Measurements from ENCODE around the gene SPATC1L.
"Not testable (repeated sequence)": the region's sequence is repeated elsewhere in the genome, so short reads cannot be mapped to it uniquely, and the experiment has no call there.

The SPATC1L gene

DNA sequence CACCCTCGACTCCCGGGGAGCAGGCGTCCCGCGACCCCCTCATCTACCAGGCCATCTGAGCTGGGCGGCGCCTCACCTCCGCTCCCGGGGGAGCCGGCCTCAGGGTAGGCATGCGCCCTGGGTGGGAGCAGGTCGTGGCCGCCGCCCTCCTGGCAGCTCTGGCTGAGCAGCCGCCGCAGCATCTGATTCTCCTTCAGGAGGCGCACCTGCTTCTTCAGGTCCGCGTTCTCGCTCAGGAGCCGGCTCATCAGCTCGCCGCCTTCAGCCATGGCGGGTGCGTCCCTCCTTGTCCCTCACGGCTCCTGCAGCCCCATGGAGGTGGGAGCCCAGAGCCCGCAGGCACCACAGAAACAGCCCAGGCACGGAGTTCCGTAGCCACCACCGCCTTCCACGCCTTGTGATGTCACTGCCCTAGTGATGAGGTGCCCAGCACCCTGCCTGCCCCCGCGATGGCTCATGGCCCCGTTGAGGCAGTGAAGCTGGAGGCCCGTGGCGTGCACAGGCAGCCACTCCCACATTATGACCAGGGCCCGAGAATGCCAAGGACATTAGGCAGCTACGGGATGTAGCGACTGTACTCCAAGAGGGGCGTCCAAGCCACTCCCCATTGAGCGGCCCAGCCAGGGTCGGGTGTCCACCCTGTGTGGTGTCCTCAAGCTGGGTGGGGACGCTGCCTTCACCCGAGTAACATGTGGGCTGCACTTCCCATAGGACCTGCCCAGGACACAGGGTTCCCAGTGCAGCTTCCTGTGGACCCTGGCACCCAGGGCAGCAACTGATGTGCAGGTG is 1.5 kb downstream of the SPATC1L start:
- DNase-seq = no peak

DNA sequence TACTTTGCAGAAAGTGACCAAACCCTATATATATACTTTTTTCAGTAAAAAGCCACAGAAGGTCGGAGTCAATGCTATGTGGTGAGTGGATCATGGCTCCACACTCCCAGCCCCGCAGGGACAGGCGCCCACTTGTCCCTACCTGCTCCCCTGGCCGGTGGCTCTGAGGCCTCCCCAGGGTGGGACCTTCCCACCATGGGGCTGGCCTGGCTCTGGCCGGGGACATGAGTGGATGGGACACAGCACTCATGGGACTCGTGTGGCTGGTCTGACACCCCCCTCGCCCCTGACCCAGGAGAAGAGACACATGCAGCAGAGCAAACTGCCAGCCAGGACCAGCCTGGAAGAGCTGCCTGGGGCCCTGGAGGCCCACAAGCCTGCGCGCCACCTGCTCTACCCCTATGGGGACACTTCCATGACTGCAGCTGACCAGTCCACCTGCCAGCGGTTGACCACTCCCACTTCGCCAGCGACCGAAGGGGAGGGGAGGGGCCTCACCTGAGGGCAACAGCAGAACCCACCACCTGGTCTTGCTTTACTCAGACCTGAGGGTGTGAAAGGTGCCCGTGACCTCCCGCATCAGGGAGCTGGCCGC is 2.2 kb downstream of the SPATC1L start:
- DNase-seq = no peak

GRCh38 chr21:46181436-46181835 is 2.8 kb downstream of the SPATC1L start:
- no peak for DNase-seq

DNA sequence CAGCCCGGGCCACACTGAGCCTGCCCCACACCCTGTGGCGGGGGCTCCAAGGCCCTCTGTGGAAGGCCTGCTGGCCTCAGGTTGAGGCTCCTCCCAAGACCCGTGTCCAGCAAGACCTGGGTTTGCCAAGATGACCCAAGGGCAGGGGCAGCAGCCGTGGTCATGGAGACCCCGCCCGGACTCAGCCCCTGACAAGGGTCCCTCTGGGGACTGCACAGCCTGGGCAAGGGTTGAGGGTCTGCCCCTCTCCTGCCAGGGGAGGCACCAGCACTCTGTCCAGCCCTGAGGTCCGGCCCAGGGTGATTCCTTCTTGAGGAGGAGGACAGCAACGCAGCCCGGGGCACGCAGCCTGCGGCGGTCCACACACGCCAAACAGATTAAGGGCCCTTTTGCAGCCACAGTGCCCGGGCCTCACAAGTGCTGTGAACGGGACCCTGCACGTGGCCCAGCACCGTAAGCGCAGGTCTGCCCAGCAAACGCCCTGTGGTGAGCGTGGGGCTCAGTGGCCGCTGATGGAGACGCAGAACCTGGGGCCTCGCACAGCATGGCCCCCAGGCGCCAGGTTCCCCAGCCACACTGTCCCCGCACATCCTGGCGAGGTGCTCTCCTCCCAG is 3.4 kb downstream of the SPATC1L start:
- DNase-seq = no peak

DNA sequence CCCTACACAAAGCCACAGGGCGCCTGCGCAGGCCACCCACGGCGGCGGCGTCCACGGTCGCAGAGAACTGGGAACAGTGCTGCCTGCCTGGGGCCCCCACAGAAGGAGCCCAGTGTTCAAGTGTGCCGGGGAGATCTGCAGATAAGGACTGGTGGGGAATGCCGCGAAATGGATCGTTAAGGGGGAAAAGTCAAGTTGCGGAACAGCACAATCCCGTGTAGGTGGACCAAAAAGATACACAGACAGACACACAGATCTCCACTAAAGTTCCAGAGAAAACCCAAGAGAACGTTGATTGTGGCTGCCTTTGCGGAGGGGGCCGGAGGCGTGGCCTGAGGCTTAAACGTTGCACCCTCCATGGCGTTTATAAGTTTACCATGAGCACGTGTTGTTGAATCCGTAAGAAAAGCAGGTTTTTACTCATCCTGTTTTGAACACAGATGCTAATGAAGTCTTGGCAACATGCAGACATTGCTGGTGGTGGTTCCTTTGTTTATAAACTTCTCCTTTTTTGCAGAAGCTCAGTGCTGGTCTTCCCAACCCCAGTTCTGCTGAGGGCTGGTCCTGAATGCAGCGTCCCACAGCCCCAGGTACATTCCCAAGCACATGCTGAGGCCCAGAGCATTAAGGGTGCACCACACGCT is 4.1 kb downstream of the SPATC1L start:
- no peak for DNase-seq

GRCh38 chr21:46179708-46180078 is 4.6 kb downstream of the SPATC1L start:
- no peak for DNase-seq

DNA sequence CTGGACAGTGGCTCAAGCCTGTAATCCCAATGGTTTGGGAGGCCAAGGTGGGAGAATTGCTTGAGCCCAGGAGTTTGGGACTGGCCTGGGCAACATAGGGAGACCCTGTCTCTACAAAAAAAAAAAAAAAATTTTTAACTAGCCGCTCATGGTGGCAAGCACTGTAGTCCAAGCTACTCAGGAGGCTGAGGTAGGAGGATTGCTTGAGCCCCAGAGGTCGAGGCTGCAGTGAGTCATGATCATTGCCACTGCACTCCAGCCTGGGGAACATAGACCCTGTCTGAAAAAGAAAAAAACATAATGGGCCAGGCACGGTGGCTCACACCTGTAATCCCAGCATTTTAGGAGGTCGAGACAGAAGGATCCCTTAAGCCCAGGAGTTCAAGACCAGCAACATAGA is 5.3 kb downstream of the SPATC1L start:
- no peak for DNase-seq

- not testable (repeated sequence) for DNase-seq
Observed at GRCh38 chr21:46176443-46177129, 7.7 kb downstream of the SPATC1L start.

- DNase-seq = peak; percentile 35
Observed at GRCh38 chr21:46173573-46173972, 10.7 kb downstream of the SPATC1L start.

DNA sequence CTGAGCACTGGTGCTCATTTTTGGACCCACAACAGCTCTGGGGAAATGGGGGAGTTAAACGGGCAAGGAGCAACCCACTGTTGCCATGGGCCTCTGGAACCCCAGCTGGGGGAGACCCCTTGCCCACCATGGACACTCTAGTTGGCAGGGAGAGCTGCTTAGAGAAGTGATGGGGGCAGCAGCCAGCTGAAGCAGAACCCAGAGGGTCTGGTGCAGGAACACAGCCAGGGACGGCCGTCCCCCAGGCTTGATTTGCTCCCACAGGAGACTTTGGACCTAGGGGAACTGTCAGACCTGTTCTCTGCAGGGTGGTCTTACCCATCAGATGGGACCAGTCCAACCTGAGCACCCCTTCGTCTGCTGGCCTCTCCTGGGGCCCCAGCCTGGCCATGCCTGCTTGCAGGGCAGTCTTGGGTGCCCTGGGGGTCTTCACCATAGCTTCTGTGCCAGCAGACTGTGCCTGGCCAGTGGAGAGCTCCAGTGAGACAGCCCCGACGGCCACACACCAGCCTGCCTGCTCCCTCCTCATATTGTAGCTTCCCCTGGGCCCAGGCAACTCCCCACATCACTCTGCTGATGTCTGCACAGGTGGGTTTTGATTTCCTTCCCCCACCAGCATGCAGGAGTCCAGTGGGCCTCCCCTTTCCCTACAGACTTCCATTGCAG is 11.3 kb downstream of the SPATC1L start:
- peak; percentile 26 for DNase-seq

- DNase-seq = peak; percentile 15
Observed at GRCh38 chr21:46171996-46172862, 12.0 kb downstream of the SPATC1L start.

DNA sequence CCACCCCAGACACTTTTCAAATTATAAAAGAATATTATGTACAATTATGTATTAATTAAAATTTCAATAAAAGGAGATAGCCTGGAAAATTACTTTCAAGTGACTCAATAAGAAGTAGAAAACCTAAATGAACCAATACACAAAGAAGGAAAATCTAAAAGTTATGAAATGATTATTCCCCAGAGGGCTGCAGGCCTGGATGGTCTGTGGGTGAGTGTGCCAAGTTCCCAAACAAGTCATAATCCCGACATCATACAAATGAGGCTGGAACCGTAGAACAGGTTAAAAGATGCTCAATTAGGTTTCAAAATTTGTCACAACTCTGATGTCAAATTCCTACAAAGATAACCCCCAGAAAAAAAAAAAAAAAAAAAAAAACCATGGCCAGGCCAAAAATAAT is 12.7 kb downstream of the SPATC1L start:
- peak; percentile 6 for DNase-seq

GRCh38 chr21:46170436-46171193 is 13.6 kb downstream of the SPATC1L start:
- DNase-seq = peak; percentile 22

DNA sequence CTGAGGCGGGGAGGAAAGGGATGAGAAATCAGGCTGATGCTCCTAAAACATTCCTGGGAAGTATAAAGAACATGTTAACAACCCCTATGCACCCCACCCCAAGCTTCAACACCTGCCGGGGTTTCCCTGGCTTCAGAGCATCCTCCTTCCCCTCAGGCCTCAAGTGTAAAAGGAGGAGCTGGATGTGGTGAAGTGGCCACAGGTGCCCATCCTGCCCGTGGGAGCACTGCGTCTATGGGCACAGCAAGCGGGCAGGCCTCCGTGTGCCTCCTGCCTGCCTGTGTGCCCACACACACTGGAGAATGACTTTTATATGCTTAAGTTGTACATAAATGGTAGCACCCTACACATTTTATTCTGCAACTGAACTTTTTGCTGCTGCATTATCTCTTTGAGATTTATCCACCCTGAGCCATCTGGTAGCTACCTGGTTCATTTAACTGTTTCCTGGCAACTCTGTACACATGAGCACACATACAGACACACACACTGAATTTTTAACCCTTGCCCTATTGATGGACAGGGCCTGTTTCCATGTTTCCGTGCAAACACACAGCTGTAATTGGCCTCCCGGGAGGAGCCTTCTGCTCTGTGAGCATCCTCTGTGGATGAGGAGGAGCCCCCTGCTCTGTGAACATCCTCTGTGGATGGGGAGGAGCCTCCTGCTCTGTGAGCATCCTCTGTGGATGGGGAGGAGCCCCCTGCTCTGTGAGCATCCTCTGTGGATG is 15.4 kb downstream of the SPATC1L start:
- DNase-seq = peak; percentile 33

DNA sequence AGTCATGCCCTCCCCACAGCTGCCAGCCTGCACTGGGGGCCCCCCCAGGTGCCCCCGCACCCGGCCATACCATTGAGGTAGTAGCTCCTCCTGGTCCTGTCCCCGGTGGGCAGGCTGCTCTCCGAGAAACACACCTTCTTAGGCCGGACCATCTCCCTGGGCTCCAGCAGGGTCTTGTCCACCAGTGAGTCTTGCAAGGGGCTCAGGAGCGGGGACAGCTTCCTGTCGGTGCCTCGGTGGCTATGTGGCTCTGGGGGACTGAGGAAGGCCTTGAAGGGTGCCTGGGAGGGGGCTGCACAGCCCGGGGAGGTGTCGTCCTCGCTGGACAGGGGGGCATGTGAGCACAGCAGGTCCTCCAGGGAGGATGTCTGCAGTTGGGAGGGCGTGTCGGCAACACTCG is 16.0 kb downstream of the SPATC1L start:
- peak; percentile 40 for DNase-seq

DNA sequence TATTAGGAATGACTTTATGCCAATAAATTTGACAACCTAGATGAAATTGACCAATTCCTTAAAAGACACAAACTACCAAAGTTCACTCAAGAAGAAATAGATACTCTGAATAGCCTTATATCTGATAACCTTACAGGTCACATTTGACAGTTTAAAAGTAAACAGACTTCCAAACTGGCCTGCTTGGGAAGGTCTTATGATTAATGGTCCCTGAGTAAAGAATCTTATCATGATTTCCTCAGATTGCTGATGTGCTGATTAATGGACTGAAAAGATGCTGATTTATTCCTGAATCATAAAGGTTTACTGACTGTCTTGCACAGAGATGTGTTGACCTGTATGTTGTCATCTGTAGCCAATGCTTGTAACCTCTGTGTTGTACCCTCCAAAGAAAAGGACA is 19.2 kb downstream of the SPATC1L start:
- no peak for DNase-seq

DNA sequence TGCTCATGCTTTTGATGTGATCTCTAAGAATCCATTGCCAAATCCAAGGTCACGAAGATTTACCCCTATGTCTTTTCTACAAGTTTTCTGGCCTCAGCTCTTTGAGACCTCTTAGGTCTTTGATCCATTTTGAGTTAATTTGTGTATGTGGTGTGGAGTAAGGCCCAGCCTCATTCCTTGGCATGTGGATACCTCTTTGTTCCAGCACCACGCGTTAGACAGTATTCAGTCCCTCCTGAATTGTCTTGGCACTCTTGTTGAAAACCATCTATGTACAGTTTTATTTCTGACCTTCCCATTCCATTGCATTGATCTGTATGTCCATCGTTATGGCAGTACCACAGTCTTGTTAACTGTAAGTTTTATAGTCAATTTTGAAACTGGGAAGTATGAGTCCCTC is 20.9 kb downstream of the SPATC1L start:
- peak; percentile 7 for DNase-seq

GRCh38 chr21:46161633-46162592 is 22.3 kb downstream of the SPATC1L start:
- peak; percentile 42 for DNase-seq

Data from activated CD8-positive, alpha-beta memory T cell treated with anti-CD3 and anti-CD28 coated beads, Interleukin-2, amount 50 U/mL, for 48 hours (primary cell).